WTC11 (cell line): ENCODE data around the gene MACROD2. TPM values are rescaled to one million over a fixed set of nuclear protein-coding genes. Genes with fewer than 3 reads are reported as not detected.

Source experiments
- ATAC-seq: fragments of 200-7000 bp; cut with Tn5 transposase; 2 replicates; pipeline ENCODE4 v1.10.0; 2021; ENCODE audit warnings: mild to moderate bottlenecking, moderate library complexity
- CTCF ChIA-PET: fragments of 300-600 bp; sonication (Branson Sonifier 250); formaldehyde crosslinking; loops from one replicate; lab custom pipeline; 2021; ENCODE audit warnings: antibody characterized with exemption; lab: Charles Lee
- POLR2A ChIA-PET: fragments of 350-600 bp; sonication (Branson Sonifier 250); formaldehyde crosslinking; loops from one replicate; lab custom pipeline; 2021; ENCODE audit warnings: antibody characterized with exemption; lab: Charles Lee
- DNase-seq: peaks from one replicate; pipeline ENCODE4 v3.0.0; 2021; ENCODE audit warnings: low spot score
- H3K27ac Mint-ChIP-seq: 2 replicates; pipeline ENCODE4 v1.8.0; 2021; ENCODE audit warnings: mixed read lengths
- H3K27me3 Mint-ChIP-seq: 2 replicates; pipeline ENCODE4 v1.8.0; 2021; ENCODE audit warnings: low read depth, mild to moderate bottlenecking, moderate library complexity, mixed read lengths
- H3K36me3 Mint-ChIP-seq: 2 replicates; pipeline ENCODE4 v1.8.0; 2021; ENCODE audit warnings: mixed read lengths
- H3K4me1 Mint-ChIP-seq: 2 replicates; pipeline ENCODE4 v1.8.0; 2022; ENCODE audit warnings: mixed read lengths
- H3K4me3 Mint-ChIP-seq: 2 replicates; pipeline ENCODE4 v1.8.0; 2021; ENCODE audit warnings: mild to moderate bottlenecking, moderate library complexity, mixed read lengths
- H3K9me3 Mint-ChIP-seq: 2 replicates; pipeline ENCODE4 v1.8.0; 2021; ENCODE audit warnings: mixed read lengths
- ATF1 ChIP-seq: sonication (generic); formaldehyde crosslinking; IDR thresholded peaks from 2 replicates; pipeline ENCODE4 v1.8.1; 2023; ENCODE audit warnings: mild to moderate bottlenecking, moderate library complexity, missing genetic modification reagents
- CREM ChIP-seq: sonication (generic); formaldehyde crosslinking; IDR thresholded peaks from 2 replicates; pipeline ENCODE4 v1.8.1; 2022; ENCODE audit warnings: mild to moderate bottlenecking, missing genetic modification reagents, moderate library complexity
- GABPB1 ChIP-seq: sonication (generic); formaldehyde crosslinking; IDR thresholded peaks from 2 replicates; pipeline ENCODE4 v1.8.1; 2023; ENCODE audit warnings: mild to moderate bottlenecking, missing genetic modification reagents
- HMGA2 ChIP-seq: fragments of 250-450 bp; sonication (Bioruptor Pico); IDR thresholded peaks from 2 replicates; pipeline ENCODE4 v1.4.0; 2021; ENCODE audit warnings: mild to moderate bottlenecking, moderate library complexity
- IRF1 ChIP-seq: sonication (generic); formaldehyde crosslinking; IDR thresholded peaks from 2 replicates; pipeline ENCODE4 v1.8.0; 2023; ENCODE audit warnings: missing genetic modification reagents
- IRF2 ChIP-seq: sonication (generic); formaldehyde crosslinking; IDR thresholded peaks from 2 replicates; pipeline ENCODE4 v1.8.0; 2022; ENCODE audit warnings: low read depth, missing genetic modification reagents, borderline replicate concordance
- JUN ChIP-seq: sonication (generic); formaldehyde crosslinking; IDR thresholded peaks from 2 replicates; pipeline ENCODE4 v1.8.0; 2023; ENCODE audit warnings: mild to moderate bottlenecking, missing genetic modification reagents
- NR1H2 ChIP-seq: sonication (generic); formaldehyde crosslinking; IDR thresholded peaks from 2 replicates; pipeline ENCODE4 v1.9.0; 2021; ENCODE audit warnings: mild to moderate bottlenecking, moderate library complexity, missing genetic modification reagents
- NR2C2 ChIP-seq: sonication (generic); formaldehyde crosslinking; IDR thresholded peaks from 2 replicates; pipeline ENCODE4 v1.8.0; 2022; ENCODE audit warnings: mild to moderate bottlenecking, missing genetic modification reagents
- RELA ChIP-seq: sonication (generic); formaldehyde crosslinking; IDR thresholded peaks from 2 replicates; pipeline ENCODE4 v1.8.1; 2022; ENCODE audit warnings: missing genetic modification reagents, mild to moderate bottlenecking, borderline replicate concordance
- TCF7 ChIP-seq: sonication (generic); formaldehyde crosslinking; IDR thresholded peaks from 2 replicates; pipeline ENCODE4 v1.8.0; 2022; ENCODE audit warnings: mild to moderate bottlenecking, low read depth, missing genetic modification reagents, moderate library complexity
- TEAD4 ChIP-seq: sonication (generic); formaldehyde crosslinking; IDR thresholded peaks from 2 replicates; pipeline ENCODE4 v1.8.0; 2022; ENCODE audit warnings: mild to moderate bottlenecking, missing genetic modification reagents
- ZNF263 ChIP-seq: sonication (generic); formaldehyde crosslinking; IDR thresholded peaks from 2 replicates; pipeline ENCODE4 v1.8.1; 2022; ENCODE audit warnings: low read depth, mild to moderate bottlenecking, moderate library complexity, missing genetic modification reagents
- ZNF396 ChIP-seq: fragments of 250-450 bp; sonication (Bioruptor Pico); IDR thresholded peaks from 2 replicates; pipeline ENCODE4 v1.8.0; 2021; ENCODE audit warnings: mild to moderate bottlenecking, moderate library complexity, borderline replicate concordance
- total RNA-seq: library from RNA; stranded (reverse); gene quantifications from 3 replicates; pipeline ENCODE4 v1.2.3, GENCODE V29; 2021
- TF ChIP-seq, protein P1 (sequence below): sonication (generic); formaldehyde crosslinking; conservative IDR thresholded peaks from 2 replicates; pipeline ENCODE4 v1.8.1; 2022; ENCODE audit warnings: mild to moderate bottlenecking, missing genetic modification reagents
- TF ChIP-seq, protein P2 (sequence below): fragments of 250-450 bp; sonication (Bioruptor Pico); IDR thresholded peaks from 2 replicates; pipeline ENCODE4 v1.8.0; 2021; ENCODE audit warnings: mild to moderate bottlenecking
- TF ChIP-seq, protein P3 (sequence below): sonication (generic); formaldehyde crosslinking; IDR thresholded peaks from 2 replicates; pipeline ENCODE4 v1.8.1; 2023; ENCODE audit warnings: mild to moderate bottlenecking, missing genetic modification reagents
- TF ChIP-seq, protein P4 (sequence below): fragments of 250-450 bp; sonication (Bioruptor Pico); IDR thresholded peaks from 2 replicates; pipeline ENCODE4 v1.9.0; 2021; ENCODE audit warnings: moderate library complexity, mild to moderate bottlenecking, inconsistent platforms, borderline replicate concordance
- TF ChIP-seq, protein P5 (sequence below): sonication (generic); formaldehyde crosslinking; IDR thresholded peaks from 2 replicates; pipeline ENCODE4 v1.8.1; 2022; ENCODE audit warnings: low read depth, missing genetic modification reagents, borderline replicate concordance
- TF ChIP-seq, protein P6 (sequence below): sonication (generic); formaldehyde crosslinking; IDR thresholded peaks from 2 replicates; pipeline ENCODE4 v1.8.0; 2022; ENCODE audit warnings: mild to moderate bottlenecking, missing genetic modification reagents
- TF ChIP-seq, protein P7 (sequence below): fragments of 250-450 bp; sonication (Bioruptor Pico); IDR thresholded peaks from 2 replicates; pipeline ENCODE4 v1.9.0; 2021; ENCODE audit warnings: mild to moderate bottlenecking
- TF ChIP-seq, protein P8 (sequence below): sonication (generic); formaldehyde crosslinking; IDR thresholded peaks from 2 replicates; pipeline ENCODE4 v1.8.1; 2023; ENCODE audit warnings: mild to moderate bottlenecking, missing genetic modification reagents

Gene MACROD2
- total RNA-seq, 1 experiment from 2014 or later: 4.1 TPM

- no peaks in the 10 kb centered on the region for H3K27me3 Mint-ChIP-seq
- no peaks in the 10 kb centered on the region for H3K9me3 Mint-ChIP-seq
- H3K36me3 Mint-ChIP-seq: no peaks in the 10 kb centered on the region
- no peak overlapping the region for H3K4me3 Mint-ChIP-seq
- no peak overlapping the region for H3K27ac Mint-ChIP-seq
- TF ChIP-seq, protein P1, sequence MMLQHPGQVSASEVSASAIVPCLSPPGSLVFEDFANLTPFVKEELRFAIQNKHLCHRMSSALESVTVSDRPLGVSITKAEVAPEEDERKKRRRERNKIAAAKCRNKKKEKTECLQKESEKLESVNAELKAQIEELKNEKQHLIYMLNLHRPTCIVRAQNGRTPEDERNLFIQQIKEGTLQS: no peak
- POLR2A ChIA-PET: no interaction called here
- no peak for DNase-seq
- ATAC-seq: no peak
- CTCF ChIA-PET: interaction anchor here (2.5 kb wide), 1 partner anchor 44 kb away, joined by 8 read pairs; no protein-coding TSS in a partner anchor
- peaks cover 12% of the 10 kb centered on the region for H3K4me1 Mint-ChIP-seq
These were observed 1614.6 kb downstream of the MACROD2 start for GRCh38 chr20:15609921-15610320.

GRCh38 chr20:15610787-15611186 is 1615.5 kb downstream of the MACROD2 start:
- POLR2A ChIA-PET: interaction anchor here (0.6 kb wide), 1 partner anchor 1302 kb away, joined by 3 read pairs; no protein-coding TSS in a partner anchor
- H3K27ac Mint-ChIP-seq: no peak overlapping the region

DNA sequence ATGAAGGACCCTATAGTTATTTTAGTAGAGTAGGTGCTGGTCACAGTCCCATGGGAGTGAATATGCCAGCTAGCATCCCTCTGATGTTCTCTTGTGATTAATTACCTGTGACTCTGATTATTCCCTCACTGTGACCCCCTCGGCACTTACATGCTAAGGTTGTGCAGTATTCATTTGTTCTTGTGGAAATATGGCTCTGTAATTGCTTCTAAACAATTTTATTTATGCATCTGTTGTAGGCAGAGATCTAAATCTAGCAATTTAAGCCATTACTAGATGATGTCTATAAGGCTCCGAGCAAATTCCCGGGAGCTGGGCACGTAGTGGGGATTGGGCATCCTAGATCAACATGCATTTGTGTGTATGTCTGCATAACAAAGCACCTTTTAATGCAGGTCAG is 1616.2 kb downstream of the MACROD2 start:
- no peak for ATAC-seq
- no peak for DNase-seq
- Mint-ChIP-seq H3K36me3 (no peaks in the 10 kb centered on the region), H3K4me1 (peaks cover 15% of the 10 kb centered on the region), H3K27ac (no peak overlapping the region), H3K27me3 (no peaks in the 10 kb centered on the region), H3K9me3 (no peaks in the 10 kb centered on the region), H3K4me3 (no peak overlapping the region)
- ChIA-PET CTCF (no interaction called here), POLR2A (no interaction called here)
- TF ChIP-seq NR2C2 (CRISPR knock-in tag) (no peak), ZNF396 (CRISPR knock-in tag) (no peak), IRF1 (CRISPR knock-in tag) (no peak), NR1H2 (CRISPR knock-in tag) (no peak), GABPB1 (CRISPR knock-in tag) (no peak), HMGA2 (CRISPR knock-in tag) (no peak), IRF2 (no peak), CREM (CRISPR knock-in tag) (no peak), JUN (CRISPR knock-in tag) (no peak), ATF1 (CRISPR knock-in tag) (no peak), TEAD4 (CRISPR knock-in tag) (no peak), TCF7 (no peak)
- TF ChIP-seq, protein P2, sequence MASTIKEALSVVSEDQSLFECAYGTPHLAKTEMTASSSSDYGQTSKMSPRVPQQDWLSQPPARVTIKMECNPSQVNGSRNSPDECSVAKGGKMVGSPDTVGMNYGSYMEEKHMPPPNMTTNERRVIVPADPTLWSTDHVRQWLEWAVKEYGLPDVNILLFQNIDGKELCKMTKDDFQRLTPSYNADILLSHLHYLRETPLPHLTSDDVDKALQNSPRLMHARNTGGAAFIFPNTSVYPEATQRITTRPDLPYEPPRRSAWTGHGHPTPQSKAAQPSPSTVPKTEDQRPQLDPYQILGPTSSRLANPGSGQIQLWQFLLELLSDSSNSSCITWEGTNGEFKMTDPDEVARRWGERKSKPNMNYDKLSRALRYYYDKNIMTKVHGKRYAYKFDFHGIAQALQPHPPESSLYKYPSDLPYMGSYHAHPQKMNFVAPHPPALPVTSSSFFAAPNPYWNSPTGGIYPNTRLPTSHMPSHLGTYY: no peak
- TF ChIP-seq, protein P3, sequence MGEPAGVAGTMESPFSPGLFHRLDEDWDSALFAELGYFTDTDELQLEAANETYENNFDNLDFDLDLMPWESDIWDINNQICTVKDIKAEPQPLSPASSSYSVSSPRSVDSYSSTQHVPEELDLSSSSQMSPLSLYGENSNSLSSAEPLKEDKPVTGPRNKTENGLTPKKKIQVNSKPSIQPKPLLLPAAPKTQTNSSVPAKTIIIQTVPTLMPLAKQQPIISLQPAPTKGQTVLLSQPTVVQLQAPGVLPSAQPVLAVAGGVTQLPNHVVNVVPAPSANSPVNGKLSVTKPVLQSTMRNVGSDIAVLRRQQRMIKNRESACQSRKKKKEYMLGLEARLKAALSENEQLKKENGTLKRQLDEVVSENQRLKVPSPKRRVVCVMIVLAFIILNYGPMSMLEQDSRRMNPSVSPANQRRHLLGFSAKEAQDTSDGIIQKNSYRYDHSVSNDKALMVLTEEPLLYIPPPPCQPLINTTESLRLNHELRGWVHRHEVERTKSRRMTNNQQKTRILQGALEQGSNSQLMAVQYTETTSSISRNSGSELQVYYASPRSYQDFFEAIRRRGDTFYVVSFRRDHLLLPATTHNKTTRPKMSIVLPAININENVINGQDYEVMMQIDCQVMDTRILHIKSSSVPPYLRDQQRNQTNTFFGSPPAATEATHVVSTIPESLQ (CRISPR knock-in tag): no peak
- TF ChIP-seq, protein P4, sequence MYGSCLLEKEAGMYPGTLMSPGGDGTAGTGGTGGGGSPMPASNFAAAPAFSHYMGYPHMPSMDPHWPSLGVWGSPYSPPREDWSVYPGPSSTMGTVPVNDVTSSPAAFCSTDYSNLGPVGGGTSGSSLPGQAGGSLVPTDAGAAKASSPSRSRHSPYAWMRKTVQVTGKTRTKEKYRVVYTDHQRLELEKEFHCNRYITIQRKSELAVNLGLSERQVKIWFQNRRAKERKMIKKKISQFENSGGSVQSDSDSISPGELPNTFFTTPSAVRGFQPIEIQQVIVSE: no peak
- TF ChIP-seq, protein P5, sequence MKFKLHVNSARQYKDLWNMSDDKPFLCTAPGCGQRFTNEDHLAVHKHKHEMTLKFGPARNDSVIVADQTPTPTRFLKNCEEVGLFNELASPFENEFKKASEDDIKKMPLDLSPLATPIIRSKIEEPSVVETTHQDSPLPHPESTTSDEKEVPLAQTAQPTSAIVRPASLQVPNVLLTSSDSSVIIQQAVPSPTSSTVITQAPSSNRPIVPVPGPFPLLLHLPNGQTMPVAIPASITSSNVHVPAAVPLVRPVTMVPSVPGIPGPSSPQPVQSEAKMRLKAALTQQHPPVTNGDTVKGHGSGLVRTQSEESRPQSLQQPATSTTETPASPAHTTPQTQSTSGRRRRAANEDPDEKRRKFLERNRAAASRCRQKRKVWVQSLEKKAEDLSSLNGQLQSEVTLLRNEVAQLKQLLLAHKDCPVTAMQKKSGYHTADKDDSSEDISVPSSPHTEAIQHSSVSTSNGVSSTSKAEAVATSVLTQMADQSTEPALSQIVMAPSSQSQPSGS (CRISPR knock-in tag): no peak
- TF ChIP-seq, protein P6, sequence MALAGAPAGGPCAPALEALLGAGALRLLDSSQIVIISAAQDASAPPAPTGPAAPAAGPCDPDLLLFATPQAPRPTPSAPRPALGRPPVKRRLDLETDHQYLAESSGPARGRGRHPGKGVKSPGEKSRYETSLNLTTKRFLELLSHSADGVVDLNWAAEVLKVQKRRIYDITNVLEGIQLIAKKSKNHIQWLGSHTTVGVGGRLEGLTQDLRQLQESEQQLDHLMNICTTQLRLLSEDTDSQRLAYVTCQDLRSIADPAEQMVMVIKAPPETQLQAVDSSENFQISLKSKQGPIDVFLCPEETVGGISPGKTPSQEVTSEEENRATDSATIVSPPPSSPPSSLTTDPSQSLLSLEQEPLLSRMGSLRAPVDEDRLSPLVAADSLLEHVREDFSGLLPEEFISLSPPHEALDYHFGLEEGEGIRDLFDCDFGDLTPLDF: no peak
- TF ChIP-seq, protein P7, sequence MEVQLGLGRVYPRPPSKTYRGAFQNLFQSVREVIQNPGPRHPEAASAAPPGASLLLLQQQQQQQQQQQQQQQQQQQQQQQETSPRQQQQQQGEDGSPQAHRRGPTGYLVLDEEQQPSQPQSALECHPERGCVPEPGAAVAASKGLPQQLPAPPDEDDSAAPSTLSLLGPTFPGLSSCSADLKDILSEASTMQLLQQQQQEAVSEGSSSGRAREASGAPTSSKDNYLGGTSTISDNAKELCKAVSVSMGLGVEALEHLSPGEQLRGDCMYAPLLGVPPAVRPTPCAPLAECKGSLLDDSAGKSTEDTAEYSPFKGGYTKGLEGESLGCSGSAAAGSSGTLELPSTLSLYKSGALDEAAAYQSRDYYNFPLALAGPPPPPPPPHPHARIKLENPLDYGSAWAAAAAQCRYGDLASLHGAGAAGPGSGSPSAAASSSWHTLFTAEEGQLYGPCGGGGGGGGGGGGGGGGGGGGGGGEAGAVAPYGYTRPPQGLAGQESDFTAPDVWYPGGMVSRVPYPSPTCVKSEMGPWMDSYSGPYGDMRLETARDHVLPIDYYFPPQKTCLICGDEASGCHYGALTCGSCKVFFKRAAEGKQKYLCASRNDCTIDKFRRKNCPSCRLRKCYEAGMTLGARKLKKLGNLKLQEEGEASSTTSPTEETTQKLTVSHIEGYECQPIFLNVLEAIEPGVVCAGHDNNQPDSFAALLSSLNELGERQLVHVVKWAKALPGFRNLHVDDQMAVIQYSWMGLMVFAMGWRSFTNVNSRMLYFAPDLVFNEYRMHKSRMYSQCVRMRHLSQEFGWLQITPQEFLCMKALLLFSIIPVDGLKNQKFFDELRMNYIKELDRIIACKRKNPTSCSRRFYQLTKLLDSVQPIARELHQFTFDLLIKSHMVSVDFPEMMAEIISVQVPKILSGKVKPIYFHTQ: no peak
- TF ChIP-seq, protein P8, sequence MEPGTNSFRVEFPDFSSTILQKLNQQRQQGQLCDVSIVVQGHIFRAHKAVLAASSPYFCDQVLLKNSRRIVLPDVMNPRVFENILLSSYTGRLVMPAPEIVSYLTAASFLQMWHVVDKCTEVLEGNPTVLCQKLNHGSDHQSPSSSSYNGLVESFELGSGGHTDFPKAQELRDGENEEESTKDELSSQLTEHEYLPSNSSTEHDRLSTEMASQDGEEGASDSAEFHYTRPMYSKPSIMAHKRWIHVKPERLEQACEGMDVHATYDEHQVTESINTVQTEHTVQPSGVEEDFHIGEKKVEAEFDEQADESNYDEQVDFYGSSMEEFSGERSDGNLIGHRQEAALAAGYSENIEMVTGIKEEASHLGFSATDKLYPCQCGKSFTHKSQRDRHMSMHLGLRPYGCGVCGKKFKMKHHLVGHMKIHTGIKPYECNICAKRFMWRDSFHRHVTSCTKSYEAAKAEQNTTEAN: no peak

More at GRCh38 chr20:15610787-15611186, 1615.5 kb downstream of the MACROD2 start:
- no peak overlapping the region for H3K4me3 Mint-ChIP-seq
- H3K4me1 Mint-ChIP-seq: peaks cover 12% of the 10 kb centered on the region
- no peaks in the 10 kb centered on the region for H3K9me3 Mint-ChIP-seq
- no peaks in the 10 kb centered on the region for H3K27me3 Mint-ChIP-seq
- TF ChIP-seq RELA: no peak
- TF ChIP-seq ZNF263 (CRISPR knock-in tag): no peak
- CTCF ChIA-PET: no interaction called here
- DNase-seq: no peak
- no peak for ATAC-seq
- no peaks in the 10 kb centered on the region for H3K36me3 Mint-ChIP-seq
